C4-2B (cell line): ENCODE data around the gene WWP2.

ENCODE experiments used
- ZFX ChIP-seq: fragments of 450-650 bp; IDR thresholded peaks from 2 replicates; pipeline ENCODE4 v1.6.1; 2017
- TF ChIP-seq, protein P1 (sequence below): fragments of 450-650 bp; conservative IDR thresholded peaks from 2 replicates; pipeline ENCODE4 v1.5.1; 2017; ENCODE audit warnings: mild to moderate bottlenecking

DNA sequence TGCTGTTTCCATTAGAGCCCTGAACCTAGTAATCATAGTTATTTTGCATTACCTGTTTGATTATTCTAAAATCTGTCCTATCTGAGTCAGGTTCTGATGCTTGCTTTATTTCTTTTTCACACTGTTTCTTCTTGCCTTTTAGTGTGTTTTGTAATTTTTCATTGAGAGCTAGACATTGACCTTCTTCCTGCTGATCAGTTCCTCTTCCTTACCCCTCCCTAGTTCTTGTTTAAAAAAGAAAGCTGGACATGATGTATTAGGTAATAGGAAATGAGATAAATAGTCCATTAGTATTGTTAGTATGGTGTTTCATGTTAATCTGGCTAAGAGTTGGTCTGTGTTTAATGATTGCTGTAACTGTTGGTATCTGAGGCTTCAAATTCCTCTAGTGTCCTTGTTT, 13.4 kb downstream of the WWP2 start:
- TF ChIP-seq, protein P1, sequence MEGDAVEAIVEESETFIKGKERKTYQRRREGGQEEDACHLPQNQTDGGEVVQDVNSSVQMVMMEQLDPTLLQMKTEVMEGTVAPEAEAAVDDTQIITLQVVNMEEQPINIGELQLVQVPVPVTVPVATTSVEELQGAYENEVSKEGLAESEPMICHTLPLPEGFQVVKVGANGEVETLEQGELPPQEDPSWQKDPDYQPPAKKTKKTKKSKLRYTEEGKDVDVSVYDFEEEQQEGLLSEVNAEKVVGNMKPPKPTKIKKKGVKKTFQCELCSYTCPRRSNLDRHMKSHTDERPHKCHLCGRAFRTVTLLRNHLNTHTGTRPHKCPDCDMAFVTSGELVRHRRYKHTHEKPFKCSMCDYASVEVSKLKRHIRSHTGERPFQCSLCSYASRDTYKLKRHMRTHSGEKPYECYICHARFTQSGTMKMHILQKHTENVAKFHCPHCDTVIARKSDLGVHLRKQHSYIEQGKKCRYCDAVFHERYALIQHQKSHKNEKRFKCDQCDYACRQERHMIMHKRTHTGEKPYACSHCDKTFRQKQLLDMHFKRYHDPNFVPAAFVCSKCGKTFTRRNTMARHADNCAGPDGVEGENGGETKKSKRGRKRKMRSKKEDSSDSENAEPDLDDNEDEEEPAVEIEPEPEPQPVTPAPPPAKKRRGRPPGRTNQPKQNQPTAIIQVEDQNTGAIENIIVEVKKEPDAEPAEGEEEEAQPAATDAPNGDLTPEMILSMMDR: no peak
- no peak for TF ChIP-seq ZFX
